NCI-H69 (cell line): ENCODE measurements around the gene ENTPD2.

Source experiments
- DNase-seq: peaks from one replicate; lab custom pipeline; 2025; lab: John Stamatoyannopoulos, UW

ENTPD2 gene

DNA sequence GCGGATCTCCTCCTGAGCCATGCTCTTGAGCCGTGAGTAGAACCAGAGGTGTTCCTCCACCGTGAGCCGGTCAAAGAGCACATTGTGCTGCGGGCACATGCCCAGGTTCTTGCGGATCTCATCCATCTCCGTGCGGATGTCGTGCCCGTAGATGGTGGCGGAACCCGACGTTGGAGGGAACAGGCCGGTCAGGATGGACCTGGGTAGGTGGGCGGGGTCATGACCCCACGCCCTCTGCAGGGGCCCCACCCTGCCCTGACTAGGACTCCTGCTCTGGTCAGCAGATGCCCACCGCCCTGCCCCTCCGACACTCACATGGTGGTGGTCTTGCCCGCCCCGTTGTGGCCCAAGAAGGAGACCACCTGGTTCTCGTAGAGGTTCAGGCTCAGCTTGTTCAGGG is 37.9 kb downstream of the ENTPD2 start:
- no peak for DNase-seq

DNA sequence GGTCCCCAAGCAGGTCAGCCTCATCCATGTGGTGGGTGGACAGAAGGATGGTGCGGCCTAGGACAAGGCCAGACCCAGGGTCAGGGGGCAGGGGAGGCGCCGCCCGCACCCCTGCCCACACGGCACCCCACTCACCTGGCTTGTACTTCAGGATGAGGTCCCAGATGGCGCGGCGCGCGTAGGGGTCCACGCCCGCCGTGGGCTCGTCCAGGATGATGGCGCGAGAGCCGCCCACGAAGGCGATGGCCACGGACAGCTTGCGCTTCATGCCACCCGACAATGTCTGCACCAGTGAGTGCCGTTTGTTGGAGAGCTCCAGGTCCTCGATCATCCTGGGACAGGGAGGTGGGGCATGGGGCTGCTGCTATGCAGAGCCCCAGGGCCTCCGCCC is 38.3 kb downstream of the ENTPD2 start:
- no peak for DNase-seq

DNA sequence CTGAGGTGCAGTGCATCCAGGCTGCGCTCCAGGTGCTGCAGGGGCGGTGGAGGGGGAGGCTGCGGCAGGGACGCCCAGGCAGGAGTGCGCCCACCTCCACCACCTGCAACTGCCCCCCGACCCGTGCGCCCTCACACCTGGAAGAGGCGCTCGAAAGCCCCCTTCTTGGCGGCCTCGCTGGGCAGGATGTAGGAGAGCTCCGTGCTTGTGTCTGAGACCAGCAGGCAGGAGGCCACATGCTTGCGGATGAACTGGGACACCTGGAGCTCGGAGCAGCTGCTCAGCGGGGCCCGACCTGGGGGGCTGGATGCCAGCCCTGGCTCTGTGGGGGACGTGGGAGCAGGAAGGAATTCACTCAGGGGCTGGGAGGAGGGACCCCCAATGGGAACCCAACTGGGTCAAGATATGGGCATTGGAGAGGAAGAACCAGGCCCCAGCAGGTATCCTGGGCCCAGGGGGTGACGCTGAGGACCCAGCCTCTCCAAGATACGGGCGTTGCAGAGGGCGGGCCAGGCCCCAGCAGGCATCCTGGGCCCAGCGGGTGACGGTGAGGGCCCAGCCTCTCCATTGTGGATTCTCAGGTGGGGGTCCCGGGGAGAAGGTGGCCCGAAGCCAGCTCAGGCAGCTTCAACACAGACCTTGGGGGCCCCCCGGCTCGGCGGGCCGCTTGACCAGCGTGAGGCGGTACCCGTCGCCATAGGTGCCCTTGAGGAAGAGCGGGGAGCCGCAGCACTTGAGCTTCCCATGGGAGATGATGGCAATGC is 38.9 kb downstream of the ENTPD2 start:
- DNase-seq = no peak

DNA sequence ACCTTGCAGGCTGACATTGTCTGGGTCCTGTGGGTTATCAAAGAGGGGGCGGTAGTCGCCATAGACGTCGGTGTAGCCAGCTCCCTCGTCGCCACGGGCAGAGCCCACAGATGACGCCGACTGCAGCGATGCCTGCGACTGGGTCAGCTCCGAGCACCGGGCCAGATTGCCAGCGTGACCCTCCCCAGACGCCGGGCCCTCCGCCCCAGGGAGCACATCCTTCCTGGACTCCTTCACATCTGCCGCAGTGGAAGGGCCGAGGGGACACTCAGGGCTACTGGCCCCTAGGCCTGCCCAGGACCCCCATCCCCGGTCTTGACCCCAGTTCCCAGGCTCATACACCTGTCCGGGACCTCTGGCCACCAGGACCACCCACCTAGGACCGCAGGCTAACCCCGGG is 39.7 kb downstream of the ENTPD2 start:
- no peak for DNase-seq

DNA sequence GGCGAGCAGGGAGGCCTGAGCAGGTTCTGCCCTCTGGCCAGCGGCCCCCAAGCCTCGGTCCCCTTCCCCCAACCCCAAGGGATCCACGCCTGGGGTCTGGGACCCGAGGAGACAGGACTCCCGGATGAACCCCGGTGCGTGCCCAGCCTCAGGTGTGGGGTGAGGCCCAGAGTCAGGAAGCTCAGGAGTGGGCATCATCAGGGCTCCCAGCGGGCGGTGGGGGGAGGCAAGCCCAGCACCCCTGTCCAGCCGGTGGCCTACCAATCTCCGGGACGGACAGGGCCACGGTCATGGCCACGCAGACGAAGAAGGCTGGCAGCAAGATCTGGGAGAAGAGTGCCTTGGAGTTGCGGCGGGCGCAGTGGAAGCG is 40.3 kb downstream of the ENTPD2 start:
- DNase-seq = no peak

DNA sequence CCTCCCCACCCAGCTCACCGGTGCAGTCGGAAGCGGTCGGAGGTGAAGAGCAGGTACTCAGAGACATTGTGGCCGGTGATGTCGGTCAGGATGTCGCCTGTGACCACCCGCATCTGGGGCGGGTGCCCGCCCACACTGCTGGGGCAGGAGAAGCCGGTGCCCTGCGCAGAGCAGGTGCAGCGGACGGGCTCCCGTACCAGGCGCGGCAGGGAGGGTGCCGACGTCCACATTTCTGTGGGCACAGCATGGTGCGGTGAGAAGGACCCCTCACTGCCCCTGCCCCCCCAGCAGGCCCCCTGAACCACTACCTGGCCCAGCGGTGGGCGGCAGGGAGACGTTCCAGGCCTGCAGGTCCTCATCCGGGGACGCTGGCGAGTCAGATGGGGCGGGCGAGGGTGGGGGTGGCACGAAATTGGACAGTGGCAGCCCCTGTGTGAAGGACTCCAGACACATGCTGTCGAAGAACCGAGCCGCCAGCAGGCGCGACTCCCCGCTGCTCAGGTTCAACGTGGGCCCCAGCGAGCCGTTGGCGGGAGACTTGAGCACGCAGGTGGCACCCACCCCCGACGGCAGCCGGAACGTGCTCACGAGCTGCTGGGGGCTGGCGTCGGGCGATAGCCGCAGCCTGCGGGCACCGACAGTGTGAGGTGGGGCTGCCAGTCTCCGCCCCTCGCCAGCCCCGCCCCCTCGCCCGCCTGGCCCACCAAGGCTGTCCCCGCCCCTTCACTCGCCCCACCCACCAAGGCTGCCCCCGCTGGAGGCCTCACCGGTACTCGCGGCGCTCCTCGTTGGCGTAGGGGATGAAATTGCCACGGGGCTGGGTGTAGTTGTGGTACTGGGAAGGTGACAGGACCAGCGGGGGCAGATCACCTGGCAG is 40.9 kb downstream of the ENTPD2 start:
- no peak for DNase-seq

DNA sequence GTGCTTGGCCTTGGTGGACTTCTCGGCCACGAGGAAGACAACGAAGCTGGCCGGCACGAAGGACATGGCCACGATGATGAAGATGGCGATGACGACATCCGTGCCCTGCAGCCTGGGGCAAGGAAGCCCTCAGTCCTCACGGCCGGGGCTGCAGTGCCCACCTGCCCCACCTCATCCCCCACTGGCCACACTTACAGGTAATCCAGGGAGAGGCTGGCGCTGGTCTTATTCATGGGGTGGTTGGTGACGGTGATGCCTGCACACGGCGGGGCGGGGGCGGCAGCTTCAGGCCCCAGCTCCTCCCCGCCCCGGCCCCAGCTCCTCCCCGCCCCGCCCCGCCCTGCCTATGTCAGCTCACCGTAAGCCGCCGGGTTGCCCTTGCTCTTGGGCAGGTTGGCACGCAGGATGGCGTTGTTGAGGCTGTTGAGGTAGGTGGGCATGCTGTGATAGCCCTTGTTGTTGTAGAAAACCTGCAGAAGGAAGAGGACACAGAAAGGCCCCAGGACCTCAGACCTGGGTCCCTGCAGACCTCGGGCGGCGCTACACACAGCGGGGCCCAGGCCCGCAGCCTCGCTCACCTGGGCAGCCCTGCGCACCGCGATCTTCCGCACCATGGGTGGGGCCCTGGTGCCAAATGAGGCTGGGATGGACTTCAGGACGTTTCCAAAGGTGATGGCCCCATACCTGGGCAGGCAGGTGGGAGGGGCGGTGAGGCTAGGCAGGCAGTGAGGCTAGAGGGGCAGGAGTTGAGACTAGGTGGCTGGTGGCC is 41.8 kb downstream of the ENTPD2 start:
- DNase-seq = no peak

DNA sequence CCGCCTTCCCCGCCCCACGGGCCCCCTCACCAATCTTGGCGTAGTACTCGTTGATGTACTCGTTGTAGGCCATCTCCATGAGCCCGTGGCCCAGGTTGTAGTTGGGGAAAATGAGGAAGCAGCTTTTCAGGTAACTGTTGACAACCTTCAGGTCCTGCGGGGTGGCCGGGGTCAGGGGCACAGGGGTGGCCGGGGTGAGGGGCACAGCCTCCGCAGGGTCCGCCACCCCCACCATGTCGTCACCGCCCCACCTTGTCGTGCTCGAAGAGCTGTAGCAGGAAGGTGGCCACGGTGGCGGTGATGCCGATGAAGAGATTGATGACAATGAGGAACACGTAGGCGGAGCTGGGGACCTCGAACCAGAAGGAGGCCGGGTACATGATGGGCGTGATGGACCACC is 42.7 kb downstream of the ENTPD2 start:
- DNase-seq = no peak

DNA sequence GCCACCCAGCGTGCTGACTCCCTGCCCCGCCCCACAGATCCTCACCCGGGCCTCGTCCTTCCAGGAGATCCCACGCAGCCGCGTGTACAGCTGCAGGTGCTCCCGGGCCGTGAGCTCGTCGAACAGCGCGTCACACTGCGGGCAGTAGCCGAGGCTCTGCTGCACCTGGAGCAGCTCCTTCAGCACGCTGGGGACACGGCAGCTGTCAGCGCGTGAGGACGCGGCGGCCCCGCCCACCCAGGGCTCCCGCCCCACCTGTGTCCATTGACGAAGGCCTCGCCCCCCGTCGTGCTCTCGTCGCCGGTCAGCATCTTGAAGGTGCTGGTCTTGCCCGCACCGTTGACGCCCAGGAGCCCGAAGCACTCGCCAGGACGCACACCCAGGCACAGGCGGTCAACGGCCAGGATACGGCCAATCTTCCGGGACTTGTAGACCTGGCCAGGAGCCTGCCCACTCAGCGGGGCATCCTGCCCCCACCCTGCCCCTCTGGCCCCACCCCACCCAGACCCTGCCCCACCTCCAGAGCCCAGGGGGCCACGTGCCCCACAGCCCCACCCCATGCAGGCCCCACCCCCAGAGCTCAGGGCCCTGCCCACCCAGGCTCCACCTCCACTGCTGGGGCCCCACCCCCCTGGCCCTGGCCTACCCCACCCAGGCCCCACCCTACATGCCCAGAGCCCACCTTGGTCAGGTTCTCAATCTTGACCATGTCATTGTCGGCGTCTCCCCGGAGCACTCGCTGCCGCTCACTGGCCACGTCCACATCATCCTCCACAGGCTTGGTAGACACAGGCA is 43.7 kb downstream of the ENTPD2 start:
- DNase-seq = no peak

DNA sequence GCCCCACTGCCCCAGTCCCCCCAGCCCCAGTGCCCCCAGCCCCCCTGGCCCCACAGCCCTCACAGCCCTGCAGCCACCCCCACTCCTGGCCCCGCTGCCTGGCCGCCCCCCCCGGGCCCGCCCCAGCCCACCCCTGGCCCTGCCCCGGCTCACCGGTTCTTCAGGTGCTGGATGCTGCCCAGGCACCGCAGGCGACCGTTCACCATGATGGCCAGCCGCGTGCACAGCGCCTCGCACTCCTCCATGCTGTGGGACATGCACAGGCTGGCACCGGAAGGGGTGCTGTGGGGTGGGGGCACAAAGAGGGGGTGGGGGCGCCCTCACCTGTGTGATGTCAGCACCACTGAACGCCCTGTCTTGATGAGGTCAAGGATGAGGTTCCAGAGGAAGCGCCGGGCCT is 44.6 kb downstream of the ENTPD2 start:
- DNase-seq = no peak

DNA sequence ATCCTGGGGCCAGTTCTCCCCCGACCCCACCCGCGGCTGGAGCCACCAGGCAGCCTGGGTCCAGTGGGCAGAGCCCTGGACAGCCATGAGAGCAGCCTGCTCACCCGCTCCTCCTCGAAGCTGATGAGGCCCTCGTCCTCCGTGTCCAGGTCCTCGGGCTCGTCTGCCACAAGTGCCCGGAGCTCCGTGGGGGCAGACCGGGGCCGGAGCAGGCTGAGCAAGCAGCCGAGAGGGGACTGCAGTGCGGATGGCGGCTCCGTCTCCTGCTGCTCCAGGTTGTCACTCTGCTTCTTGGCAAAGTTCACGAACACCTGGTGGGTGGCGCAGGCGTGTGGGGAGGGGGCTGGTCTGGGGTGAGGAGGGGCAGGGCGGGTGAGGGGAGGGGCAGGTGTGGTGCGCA is 45.5 kb downstream of the ENTPD2 start:
- DNase-seq = no peak

DNA sequence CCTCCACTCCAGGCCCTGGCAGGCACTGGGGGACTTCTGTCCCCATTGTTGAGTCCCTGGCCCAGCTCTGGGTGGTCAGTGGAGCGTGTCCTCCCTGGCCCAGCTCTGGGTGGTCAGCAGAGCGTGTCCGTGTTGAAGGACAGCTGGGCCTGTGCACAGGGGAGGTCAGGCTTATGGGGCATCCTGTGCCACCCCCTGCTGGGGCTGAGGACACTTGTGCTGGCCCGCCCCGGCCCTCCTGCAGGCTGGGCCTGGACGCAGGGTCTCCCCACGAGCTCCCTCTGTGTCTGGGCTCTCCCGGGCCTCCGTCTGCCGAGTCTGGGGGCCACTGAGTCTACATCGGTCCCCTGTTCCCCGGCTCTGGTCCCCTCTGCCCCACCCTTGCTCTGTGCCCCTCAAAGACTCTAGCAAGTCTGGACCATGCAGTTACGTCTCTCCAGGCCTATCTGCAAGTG is 46.0 kb downstream of the ENTPD2 start:
- no peak for DNase-seq

DNA sequence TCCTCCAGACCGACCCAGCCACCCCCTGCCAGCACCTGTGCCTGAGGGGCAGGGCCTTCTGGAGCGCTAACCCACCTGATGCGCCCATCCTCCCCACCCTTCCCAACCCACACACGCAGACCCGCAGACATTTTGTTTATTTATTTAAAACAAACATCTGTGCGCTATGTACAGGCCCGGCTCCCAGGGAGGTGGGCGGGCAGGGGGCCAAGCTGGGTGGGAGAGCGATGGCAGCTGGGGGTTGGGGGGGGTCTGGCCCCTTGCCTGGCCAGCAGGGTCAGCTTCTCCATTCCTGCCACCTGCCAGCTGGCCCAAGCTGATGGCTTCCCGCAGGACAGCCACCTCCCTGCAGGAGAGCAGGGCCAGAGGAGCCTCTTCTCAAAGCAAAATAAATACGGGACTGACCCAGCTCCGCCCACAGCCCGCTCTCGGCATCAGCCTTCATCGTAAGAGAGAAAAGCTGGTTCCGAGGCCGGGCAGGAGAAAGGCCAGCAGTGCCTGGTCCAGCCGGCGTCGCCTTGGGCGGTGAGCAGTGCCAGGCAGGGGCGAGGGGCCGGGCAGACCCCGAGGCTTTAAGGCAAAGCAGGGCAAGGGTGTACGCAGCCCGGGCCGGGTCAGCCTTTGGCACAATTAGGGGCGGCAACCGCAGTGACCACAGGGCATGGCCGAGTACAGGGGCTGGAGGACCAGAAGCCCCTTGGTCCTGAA is 46.6 kb downstream of the ENTPD2 start:
- peak; percentile 72 for DNase-seq

DNA sequence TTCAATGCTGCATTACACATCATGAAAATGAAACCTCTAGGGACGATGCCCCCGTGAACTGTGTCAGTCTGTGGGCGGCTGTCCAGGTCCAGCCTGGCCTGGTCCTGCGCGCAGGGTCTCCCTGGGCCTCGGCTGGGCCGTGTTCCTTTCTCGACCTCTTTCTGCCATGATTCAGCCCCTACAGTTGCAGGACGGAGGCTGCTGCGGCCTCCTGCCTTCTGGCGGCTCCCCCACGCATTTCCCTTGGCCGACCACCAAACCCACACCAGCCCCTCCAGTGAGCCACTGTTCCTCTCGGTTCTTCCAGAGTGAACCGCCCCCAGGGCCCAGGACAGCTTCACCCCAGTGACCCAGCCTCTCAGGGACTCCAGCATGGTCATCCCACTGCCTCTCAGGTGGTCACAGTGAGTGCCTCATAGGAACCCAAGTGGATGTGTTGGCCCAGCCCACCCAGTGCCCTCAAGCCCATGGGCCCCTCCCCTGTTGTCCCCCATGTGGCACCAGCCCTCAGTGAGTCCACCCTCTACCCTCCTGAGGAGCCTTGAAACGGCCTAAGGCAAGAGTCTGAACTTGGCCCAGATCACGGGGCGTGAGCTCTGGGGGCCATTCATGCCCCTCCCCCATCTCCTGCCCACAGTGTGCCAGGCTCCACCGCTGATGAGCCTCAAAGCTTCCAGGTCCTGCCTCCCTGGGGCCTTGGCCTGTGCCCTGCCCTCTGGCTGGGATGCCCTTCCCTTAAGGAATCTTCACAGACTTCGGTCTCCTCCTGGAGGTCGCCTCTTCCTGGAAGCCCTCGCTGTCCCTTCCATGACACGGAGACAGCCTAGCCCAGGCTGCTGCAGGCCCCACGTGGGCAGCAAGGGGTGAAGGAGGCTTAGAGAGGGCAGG is 47.5 kb downstream of the ENTPD2 start:
- peak; percentile 20 for DNase-seq

DNA sequence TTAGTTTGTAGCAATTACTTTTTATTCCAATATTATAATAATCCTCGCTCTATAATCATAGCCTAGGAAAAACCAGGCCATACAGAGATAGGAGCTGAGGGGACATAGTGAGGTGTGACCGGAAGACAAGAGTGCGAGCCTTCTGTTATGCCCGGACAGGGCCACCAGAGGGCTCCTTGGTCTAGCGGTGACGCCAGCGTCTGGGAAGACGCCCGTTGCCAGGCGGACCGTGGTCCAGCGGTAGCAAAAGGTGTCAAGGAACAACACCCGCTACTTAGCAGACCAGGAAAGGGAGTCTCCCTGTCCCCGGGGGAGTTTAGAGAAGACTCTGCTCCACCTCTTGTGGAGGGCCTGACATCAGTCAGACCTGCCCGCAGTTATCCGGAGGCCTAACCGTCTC is 49.6 kb downstream of the ENTPD2 start:
- peak; percentile 37 for DNase-seq

DNA sequence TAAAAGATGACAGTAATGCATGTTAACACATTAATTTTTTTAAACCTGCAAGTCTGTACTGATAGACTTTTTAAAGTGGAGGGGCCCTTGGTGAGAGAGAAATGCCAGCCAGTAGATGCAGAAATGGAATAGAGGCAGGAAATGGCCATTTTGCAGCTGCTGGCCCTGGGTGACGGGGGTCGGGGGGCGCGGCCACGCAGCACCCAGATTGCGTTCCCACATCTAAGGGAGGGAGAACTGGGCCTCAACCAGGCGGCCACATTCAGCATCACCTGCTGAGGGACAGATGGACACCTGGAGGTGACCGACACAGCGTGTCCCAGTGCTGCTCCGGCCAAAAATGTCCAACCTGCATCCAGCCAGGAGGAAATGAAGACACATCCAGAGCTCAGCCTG is 51.2 kb downstream of the ENTPD2 start:
- DNase-seq = no peak

DNA sequence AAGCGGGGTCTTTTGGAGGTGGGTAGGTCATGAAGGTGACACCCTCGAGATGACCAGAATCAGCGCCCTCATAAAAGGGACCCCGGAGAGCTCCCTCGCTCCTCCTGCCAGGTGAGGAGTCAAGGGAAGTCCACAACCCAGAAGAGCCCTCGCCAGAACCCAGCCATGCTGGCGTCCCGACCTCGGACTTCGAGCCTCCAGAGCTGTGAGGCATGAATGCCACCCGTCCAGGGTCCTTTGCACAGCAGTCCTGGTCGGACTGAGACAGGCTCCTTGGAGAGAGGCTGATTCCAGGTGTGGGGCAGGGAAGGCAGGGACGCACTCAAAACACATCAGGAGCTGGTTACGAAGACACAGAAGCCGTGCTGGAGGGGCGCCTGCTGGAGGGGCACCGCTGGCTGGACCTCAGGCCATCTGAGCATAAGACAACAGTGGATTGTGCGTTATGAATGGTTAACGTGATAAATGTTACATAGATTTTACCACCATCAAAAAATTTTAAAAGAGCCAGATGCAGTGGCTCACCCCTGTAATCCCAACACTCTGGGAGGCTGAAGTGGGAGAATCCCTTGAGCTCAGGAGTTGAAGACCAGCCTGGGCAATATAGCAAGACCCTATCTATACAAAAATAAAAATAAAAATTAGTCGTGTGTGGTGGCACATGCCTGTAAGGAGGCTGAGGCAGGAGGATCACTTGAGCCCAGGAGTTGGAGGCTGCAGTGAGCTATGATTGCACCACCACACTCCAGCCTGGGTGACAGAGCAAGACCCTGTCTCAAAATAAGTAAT is 51.8 kb downstream of the ENTPD2 start:
- DNase-seq = no peak

DNA sequence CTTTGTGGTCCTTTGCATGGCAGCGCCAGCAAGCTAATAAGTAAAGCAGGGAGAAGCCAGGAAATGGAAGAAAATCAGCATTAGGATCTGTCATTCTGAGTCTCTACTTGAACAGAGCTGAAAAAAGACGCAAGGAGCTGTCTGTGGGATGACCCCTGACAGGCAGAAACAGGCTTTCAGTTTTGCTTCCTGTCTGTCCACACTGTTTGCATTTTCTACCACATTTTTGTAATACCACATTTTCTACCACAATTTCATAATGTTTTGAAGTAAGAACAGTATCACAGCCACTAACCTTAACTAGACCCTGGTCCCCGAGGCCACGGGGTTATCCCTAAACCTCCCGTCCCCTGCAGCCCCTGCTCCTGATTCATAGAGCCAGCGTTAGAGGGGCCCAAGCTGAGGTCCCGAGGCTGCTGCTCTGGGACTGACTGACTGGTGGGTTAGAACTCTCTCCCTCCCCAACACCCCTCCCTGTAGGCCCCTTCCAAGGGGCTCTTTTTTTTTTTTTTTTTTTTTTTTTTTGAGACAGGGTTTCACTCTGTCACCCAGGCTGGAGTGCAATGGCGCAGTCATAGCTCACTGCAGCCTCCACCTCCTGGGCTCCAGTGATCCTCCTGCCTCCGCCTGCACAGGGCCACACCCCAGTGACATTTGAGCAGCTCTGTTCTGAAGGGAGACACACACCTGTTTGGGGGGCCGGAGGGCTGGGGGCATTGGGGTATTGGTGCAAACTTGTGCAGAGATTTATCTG is 53.5 kb downstream of the ENTPD2 start:
- no peak for DNase-seq
